Posterior vena cava (tissue), 2 donors: ENCODE data around the gene THAP4. TPM values are rescaled to one million over a fixed set of nuclear protein-coding genes. Genes with fewer than 3 reads are reported as not detected.
"Not testable (repeated sequence)": the region's sequence is repeated elsewhere in the genome, so short reads cannot be mapped to it uniquely, and the experiment has no call there.

ENCODE experiments used
- DNase-seq: peaks from one replicate; pipeline ENCODE4 v3.0.0-alpha.2; 2020; ENCODE audit warnings: low spot score
- intact Hi-C, 2 donors: fragments of 100-400 bp; cut with DNase I; formaldehyde crosslinking; loops; one replicate each; pipeline versions ENCODE4 v1.14.1 to v1.14.2; 2022 to 2023
- total RNA-seq, 2 donors: library from RNA; stranded (reverse); fragmentation: NEBNext Ultra II Directional; extraction: Animal tissue kit (Norgen Biotek cat#: 25700); gene quantifications; one replicate each; pipeline ENCODE4 v1.2.1, GENCODE V29; 2021
- donor health status: DM: yes; HTN: yes; CAD: no.
- donor health status: DM: yes; HTN: yes; CAD: no.

THAP4 gene
- total RNA-seq, 2 donors from 2014 or later = 31.2 to 32.1 TPM

GRCh38 chr2:241597561-241597960 is 39.4 kb downstream of the THAP4 start:
- intact Hi-C loops = no loop called here
- peak; percentile 58 for DNase-seq

- intact Hi-C loops = no loop called here
- peak; percentile 75 for DNase-seq
Observed at GRCh38 chr2:241595600-241596140, 41.3 kb downstream of the THAP4 start.

DNA sequence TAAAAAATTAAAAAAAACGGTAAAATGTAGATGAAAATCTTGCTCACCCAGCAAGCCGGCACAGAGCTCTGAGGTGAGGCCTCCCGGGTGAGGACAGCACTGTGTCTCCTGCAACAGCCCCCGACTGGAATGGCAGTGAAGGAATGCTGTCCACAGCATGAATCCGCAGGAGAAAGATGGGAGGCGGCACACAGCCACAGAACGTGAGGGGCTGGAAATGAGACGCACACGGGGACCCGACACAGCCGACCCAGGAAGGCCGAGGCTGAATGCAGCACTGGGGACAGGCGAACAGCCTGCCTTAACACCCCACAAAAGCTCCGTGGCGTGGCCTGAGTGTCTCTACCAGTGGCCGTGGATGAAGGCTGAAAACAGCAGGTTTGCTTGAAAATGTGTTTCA is 43.7 kb downstream of the THAP4 start:
- DNase-seq = peak; percentile 47
- intact Hi-C loops = no loop called here

DNA sequence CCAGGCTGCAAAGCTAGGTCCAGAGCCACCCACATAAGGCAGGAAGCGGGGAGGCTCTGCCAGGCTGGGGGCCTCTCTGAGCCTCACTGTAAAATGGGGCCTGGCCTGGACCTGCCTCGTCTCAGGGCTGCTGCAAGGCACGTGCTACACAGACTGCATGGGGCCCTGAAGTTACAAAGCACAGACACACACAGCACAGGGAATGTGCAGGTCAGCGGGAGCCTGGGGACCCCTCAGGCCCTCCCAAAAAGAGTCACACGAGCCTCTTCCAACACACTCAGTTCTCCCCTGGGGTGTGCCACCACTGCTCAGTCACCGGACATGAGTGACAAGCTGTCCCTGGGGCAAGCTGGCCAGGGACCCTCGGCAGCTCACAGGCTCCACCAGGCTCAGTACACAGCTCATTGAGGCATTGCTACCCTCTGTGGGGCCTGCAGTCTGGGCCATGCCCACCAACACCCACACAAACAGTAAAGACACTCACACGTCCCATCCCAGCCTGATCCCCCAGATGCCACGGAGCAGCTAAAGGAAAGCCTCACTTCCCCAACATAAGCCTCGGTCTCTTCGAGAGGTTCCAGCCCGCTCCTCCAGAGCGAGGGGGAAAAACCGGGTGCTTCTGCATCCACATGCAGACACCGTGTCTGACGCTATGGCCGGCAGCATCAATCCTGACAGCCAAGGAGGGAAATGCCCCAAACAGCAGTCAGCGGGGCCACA is 44.7 kb downstream of the THAP4 start:
- peak; percentile 59 for DNase-seq
- intact Hi-C loops = no loop called here

DNA sequence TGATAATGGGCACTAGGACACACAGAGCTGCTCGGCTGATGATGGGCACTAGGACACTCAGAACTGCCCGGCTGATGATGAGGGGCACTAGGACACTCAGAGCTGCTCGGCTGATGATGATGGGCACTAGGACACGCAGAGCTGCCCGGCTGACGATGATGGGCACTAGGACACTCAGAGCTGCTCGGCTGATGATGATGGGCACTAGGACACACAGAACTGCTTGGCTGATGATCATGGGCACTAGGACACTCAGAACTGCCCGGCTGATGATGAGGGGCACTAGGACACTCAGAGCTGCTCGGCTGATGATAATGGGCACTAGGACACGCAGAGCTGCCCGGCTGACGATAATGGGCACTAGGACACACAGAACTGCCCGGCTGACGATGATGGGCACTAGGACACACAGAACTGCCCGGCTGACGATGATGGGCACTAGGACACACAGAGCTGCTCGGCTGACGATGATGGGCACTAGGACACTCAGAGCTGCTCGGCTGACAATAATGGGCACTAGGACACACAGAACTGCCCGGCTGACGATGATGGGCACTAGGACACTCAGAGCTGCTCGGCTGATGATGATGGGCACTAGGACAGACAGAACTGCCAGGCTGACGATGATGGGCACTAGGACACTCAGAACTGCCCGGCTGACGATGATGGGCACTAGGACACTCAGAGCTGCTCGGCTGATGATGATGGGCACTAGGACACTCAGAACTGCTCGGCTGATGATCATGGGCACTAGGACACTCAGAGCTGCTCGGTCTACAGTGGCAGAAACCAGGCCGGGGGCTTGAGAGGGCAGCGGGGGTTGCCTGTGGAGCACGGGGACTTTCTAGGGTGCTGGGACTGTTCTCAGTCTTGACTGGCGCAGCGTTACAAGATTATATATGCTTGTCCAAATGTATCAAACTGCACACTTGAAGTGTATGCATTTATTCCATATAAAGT is 46.2 kb downstream of the THAP4 start:
- peak; percentile 63 for DNase-seq

DNA sequence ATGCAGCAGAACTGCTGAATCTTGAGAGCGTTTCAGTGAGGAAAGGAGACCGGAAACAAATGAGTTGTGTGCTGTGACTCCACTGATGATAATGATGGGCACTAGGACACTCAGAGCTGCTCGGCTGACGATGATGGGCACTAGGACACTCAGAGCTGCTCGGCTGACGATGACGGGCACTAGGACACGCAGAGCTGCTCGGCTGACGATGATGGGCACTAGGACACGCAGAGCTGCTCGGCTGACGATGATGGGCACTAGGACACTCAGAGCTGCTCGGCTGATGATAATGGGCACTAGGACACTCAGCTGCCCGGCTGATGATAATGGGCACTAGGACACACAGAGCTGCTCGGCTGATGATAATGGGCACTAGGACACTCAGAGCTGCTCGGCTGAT is 47.1 kb downstream of the THAP4 start:
- intact Hi-C loops = not testable (repeated sequence)
- peak; percentile 61 for DNase-seq

More for the DNA sequence above, 46.2 kb downstream of the THAP4 start:
- intact Hi-C loops = not testable (repeated sequence)

- intact Hi-C loops = no loop called here
- no peak for DNase-seq
Observed at GRCh38 chr2:241586564-241587264, 50.2 kb downstream of the THAP4 start.

- peak; percentile 58 for DNase-seq
- intact Hi-C loops = no loop called here
Observed at GRCh38 chr2:241584436-241584835, 52.5 kb downstream of the THAP4 start.

DNA sequence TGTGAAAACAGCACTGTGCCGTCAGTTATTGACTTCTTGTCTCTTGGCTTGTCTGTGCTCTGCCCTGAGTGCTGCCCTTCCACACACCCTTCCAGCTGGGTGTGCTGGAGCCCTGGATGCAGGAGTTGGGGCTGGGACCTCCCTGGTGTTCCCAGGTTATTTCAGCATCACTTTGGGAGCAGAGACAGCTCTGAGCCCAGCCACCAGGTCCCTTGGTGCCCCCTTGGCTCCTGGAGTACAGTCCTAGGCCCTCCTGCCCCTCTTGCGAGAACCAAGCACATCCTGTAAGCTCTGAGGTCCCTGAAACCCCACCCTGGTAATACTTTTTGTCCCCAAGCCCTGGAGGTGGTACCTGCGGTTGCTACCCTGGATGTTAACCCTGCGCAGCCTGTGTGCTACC is 54.2 kb downstream of the THAP4 start:
- peak; percentile 59 for DNase-seq
- intact Hi-C loops = no loop called here

- peak; percentile 24 for DNase-seq
- intact Hi-C loops = no loop called here
Observed at GRCh38 chr2:241582328-241582727, 54.6 kb downstream of the THAP4 start.

- intact Hi-C loops = no loop called here
- DNase-seq = peak; percentile 26
Observed at GRCh38 chr2:241579281-241579680, 57.7 kb downstream of the THAP4 start.

- DNase-seq = peak; percentile 22
- intact Hi-C loops = no loop called here
Observed at GRCh38 chr2:241577413-241578122, 59.4 kb downstream of the THAP4 start.

GRCh38 chr2:241576293-241576654 is 60.7 kb downstream of the THAP4 start:
- peak; percentile 76 for DNase-seq
- intact Hi-C loops = no loop called here

- DNase-seq = peak; percentile 16
- intact Hi-C loops = loop anchor here in 1 of 2 donors (1.0 kb wide), 1 partner anchor 64 kb away; no protein-coding TSS in a partner anchor
Observed at GRCh38 chr2:241575624-241576292, 61.2 kb downstream of the THAP4 start.

- peak; percentile 42 for DNase-seq
- intact Hi-C loops = loop anchor here in 1 of 2 donors (1.0 kb wide), 1 partner anchor 64 kb away; no protein-coding TSS in a partner anchor
Observed at GRCh38 chr2:241574911-241575623, 61.9 kb downstream of the THAP4 start.

DNA sequence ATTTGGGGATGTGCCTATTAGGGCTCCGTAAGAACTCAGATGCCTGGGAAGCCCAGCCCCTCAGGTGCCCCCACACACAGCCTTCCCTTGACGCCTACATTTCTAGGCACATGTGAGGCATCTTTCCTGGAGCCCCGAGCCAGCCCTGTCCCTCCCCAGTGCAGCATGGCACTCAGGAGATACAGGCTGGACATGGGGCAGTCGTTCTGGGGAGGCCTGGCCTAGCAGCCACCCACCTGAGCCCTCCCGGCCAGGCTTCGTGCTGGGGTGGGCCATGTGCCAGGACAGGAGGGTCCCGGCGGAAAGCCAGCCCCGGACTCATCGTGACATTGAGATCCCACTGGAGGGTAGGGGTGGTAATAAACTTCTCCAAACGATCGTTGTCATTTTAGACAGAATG is 63.2 kb downstream of the THAP4 start:
- peak; percentile 64 for DNase-seq
- intact Hi-C loops = no loop called here

GRCh38 chr2:241572915-241573651 is 63.9 kb downstream of the THAP4 start:
- intact Hi-C loops = not testable (repeated sequence)
- peak; percentile 67 for DNase-seq
